ENCODE results near the gene MZT2B.
"Not testable (repeated sequence)": the region's sequence is repeated elsewhere in the genome, so short reads cannot be mapped to it uniquely, and the experiment has no call there.

The MZT2B gene

GRCh38 chr2:130152816-130153595 is 29.1 kb upstream of the MZT2B start:
- DNase-seq, result no peak

GRCh38 chr2:130153721-130154422 is 28.2 kb upstream of the MZT2B start:
- not testable (repeated sequence) for DNase-seq

GRCh38 chr2:130154423-130154770 is 27.7 kb upstream of the MZT2B start:
- not testable (repeated sequence) for DNase-seq

- no peak for DNase-seq
Observed at GRCh38 chr2:130154773-130155765, 27.0 kb upstream of the MZT2B start.

- DNase-seq, result peak; percentile 56
Observed at GRCh38 chr2:130155956-130156623, 26.0 kb upstream of the MZT2B start.

- DNase-seq, result no peak
Observed at GRCh38 chr2:130156624-130157004, 25.4 kb upstream of the MZT2B start.

GRCh38 chr2:130157354-130157753 is 24.7 kb upstream of the MZT2B start:
- peak; percentile 2 for DNase-seq

GRCh38 chr2:130157825-130158514 is 24.1 kb upstream of the MZT2B start:
- not testable (repeated sequence) for DNase-seq

GRCh38 chr2:130158631-130159030 is 23.4 kb upstream of the MZT2B start:
- no peak for DNase-seq

- DNase-seq, result not testable (repeated sequence)
Observed at GRCh38 chr2:130159376-130159775, 22.7 kb upstream of the MZT2B start.

- no peak for DNase-seq
Observed at GRCh38 chr2:130160131-130160530, 21.9 kb upstream of the MZT2B start.

- not testable (repeated sequence) for DNase-seq
Observed at GRCh38 chr2:130160838-130161705, 21.0 kb upstream of the MZT2B start.

- DNase-seq, result not testable (repeated sequence)
Observed at GRCh38 chr2:130162486-130162885, 19.6 kb upstream of the MZT2B start.

GRCh38 chr2:130162968-130163367 is 19.1 kb upstream of the MZT2B start:
- DNase-seq, result no peak

- no peak for DNase-seq
Observed at GRCh38 chr2:130165293-130166016, 16.6 kb upstream of the MZT2B start.

GRCh38 chr2:130166611-130167010 is 15.5 kb upstream of the MZT2B start:
- not testable (repeated sequence) for DNase-seq

GRCh38 chr2:130169163-130169562 is 12.9 kb upstream of the MZT2B start:
- not testable (repeated sequence) for DNase-seq

- DNase-seq, result no peak
Observed at GRCh38 chr2:130169896-130170295, 12.2 kb upstream of the MZT2B start.

- not testable (repeated sequence) for DNase-seq
Observed at GRCh38 chr2:130174866-130175265, 7.2 kb upstream of the MZT2B start.

All from NCI-H69 (cell line).